Measurements from ENCODE around the gene DCLK1. TPM values are rescaled to one million over a fixed set of nuclear protein-coding genes. Genes with fewer than 3 reads are reported as not detected.
A peak's percentile ranks its signal among the peaks of the same experiment; 100 is the strongest.

Gene DCLK1
- total RNA-seq, 1 donor from 2014 or later, result not detected

GRCh38 chr13:35724446-35724845 is 406.7 kb downstream of the DCLK1 start:
- DNase-seq (ENCODE audit: low spot score), result no peak
- ATAC-seq, result no peak

GRCh38 chr13:35723821-35724220 is 407.4 kb downstream of the DCLK1 start:
- DNase-seq (ENCODE audit: low spot score) (no peak), ATAC-seq (no peak)

GRCh38 chr13:35723053-35723461 is 408.1 kb downstream of the DCLK1 start:
- ATAC-seq (no peak), DNase-seq (ENCODE audit: low spot score) (no peak)

- DNase-seq (ENCODE audit: low spot score), result no peak
Measured at GRCh38 chr13:35722458-35723052, 408.6 kb downstream of the DCLK1 start.

GRCh38 chr13:35720690-35721554 is 410.3 kb downstream of the DCLK1 start:
- ATAC-seq (peak; percentile 85), DNase-seq (ENCODE audit: low spot score) (peak; percentile 48)

More at GRCh38 chr13:35722458-35723052, 408.6 kb downstream of the DCLK1 start:
- ATAC-seq, result no peak

GRCh38 chr13:35720290-35720689 is 410.9 kb downstream of the DCLK1 start:
- no peak for DNase-seq (ENCODE audit: low spot score)

More at GRCh38 chr13:35720290-35720689, 410.9 kb downstream of the DCLK1 start:
- no peak for ATAC-seq

Other genes starting within 250 kb of the DCLK1 start
- gene SOHLH2, start 83.2 kb upstream of the DCLK1 start, total RNA-seq, result not detected
- gene CCDC169, start 166.4 kb upstream of the DCLK1 start, total RNA-seq, result 0.08 TPM
- 14.6 TPM for gene SPART, start 215.0 kb upstream of the DCLK1 start, total RNA-seq

All from left lobe of liver (tissue), 2 donors.